GM19238 (cell line): Measurements from ENCODE around the gene PPP1R16B.

Experiments
- DNase-seq: peaks from one replicate; pipeline ENCODE4 v3.0.0; 2011; ENCODE audit warnings: low spot score; ENCODE audit not compliant: insufficient read length

The PPP1R16B gene

DNA sequence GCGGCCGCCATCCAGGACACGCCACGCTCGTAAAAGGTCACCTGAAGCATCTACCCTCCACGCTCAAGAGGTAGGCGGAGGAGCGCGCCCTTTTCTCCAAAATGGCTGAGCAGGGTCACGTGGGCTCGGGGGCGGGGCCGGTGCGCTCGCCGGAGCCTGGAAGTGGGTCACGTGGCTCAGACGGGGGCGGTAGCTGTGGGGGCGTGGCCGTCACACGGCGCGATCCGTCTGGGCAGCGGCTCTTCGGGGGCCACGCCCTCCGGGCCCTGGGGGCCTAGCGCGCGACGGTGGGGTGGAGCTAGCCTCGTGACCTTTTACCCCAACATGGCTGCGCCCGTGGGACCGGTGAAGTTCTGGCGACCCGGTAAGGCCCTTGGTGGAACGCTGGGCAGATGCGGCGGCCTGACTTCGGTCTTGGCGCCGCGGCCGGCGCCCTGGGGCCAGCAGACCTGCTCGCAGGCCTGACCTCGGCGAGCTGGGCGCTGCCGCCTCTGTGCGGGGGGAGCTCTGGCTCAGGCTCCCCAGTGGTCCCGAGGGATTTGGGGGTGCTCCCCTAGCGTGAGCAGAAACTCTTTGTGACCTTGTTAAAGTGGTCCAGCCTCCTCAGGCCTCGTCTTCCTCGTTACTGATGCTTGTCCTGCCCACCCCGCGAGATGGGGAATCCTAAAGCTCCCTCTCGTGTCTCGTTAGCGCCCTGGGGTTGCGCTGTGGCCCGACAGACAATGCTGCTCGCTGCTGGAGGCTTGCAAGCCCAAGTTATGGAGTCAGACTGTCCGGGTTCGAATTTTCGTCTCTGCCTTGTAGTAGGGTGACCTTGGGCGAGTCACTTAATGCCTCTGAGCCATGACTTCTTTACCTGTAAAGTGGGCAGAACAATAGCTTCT is 156.8 kb downstream of the PPP1R16B start, which contains the start of gene DHX35:
TSS of gene DHX35 (plus strand) at position 301 of the 884 bp plus-strand sequence. CDS start at position 325, 24 bp downstream.
- DNase-seq, result peak; percentile 97

DNA sequence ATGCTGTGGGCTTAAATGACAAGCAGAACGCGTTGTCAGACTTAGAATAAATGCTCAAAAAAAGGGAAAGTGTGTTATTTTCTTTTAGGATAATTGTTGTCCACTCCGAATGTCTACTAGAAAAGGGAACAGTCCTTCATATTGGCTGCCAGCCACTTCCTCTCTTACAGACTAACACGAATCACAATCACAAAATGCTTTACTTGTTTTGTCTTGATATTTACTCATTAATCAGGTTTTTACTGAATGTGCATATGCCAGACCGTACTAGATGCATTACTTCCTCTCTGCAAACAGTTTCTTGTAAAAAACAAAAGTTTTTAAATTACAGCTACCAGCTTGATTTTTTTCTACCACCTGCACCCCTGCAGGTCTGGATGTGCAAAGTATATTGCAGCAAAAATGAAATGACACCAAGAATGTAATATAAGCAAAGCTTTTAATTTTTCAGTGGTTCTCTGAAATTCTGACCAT is 157.5 kb downstream of the PPP1R16B start:
- no peak for DNase-seq

DNA sequence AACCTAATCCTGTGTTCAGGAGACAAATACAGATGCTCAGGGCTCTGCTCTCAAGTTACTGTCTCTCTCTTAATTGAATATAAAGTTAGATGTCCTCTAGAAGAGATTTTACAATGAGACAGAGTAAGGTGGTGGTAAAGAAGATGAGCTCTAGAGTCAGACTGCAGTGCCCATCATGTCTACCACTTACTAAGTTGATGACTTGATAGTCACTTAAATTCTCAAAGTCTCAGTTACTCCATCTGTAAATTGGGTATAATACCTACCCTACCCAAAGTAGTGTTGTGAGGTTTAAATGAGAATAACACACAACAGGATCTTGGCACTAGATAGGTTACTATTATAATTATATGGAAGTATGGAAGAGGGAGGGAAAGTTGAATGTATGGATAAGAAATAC is 158.2 kb downstream of the PPP1R16B start:
- DNase-seq, result no peak

DNA sequence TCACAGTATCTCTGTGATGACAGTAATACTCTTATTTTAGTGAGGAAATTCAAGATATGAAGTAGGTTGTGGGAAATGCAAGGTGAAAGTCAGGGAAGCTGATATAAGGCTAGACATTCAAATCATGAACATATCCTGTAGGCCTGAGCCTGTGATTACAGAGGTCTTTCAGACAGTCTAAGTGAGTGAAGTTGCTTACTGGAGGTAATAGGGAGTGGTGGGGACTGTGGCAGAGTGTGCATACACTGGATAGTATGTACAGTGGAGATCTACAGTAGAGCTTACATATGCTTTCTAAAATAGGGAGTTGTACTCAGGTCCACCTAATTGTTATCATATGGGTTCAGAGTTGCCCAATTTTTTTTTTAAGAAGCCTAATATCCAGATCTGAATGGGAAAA is 159.8 kb downstream of the PPP1R16B start:
- no peak for DNase-seq

DNA sequence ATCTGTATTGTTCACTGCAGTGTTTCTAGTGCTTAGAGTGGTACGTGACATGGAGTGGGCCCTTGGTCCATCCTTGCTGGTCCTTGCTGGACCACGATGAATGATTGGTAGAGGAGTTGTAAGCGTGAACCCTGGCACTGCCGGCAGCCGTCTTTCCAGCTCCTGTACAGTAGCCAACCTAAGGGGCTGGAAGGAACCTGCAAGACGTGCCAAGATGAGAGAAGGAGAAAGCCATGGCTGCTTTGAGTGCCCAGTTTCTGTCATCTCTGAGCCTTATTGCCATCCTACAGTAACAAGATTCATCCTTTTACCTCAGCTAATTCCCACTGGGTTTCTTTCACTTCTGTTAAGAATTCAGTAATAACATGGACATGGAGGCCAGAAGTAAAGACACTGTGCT is 162.6 kb downstream of the PPP1R16B start:
- no peak for DNase-seq

DNA sequence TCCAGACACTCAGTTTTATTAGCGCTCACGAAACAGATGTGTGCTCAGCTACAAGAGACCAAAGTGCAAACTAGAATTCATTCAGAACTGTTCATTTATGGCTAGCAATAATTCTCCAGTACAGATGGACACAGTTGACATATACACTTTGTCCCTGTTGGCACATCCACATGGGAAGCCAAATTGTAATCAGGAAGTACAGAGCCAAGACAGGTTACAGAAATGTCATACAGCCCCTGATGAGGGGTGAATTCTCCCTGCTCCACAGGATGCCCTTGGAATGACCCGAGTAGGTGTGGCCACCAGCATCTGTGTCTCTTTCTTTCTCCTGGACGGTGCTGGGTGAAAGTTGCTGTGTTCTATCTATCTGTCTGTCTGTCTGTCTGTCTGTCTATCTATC is 164.2 kb downstream of the PPP1R16B start:
- DNase-seq, result no peak

DNA sequence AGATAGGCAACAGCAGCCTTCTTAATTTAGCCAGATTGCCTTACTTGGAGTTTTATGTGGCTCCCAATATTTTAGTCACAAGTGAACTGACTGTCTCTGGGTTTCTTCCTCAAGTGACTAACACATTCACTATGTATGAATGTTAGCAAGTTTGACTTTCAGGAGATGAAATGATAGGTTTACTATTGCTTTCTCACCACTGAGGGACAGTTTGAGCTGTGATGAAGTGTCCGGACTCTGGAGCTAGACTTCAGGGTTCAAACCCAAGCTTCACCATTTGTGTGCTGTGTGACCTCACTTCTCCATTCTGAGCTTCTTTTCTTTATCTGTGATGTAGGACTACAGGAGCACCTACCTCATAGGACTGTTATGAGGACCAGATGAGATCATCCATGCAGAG is 164.8 kb downstream of the PPP1R16B start:
- no peak for DNase-seq
